ENCODE results near the gene DEXI. TPM values are rescaled to one million over a fixed set of nuclear protein-coding genes. Genes with fewer than 3 reads are reported as not detected.
A peak's percentile ranks its signal among the peaks of the same experiment; 100 is the strongest.

The DEXI gene
- total and polyA plus RNA-seq, 9 of the 15 experiments (the other 6 are each of a cell fraction or from before 2014, with no cell fraction given), result 2.9 to 40.1 (median 22.0) TPM

- TF ChIP-seq DEAF1 (CRISPR knock-in tag; IDR thresholded peaks at IDR 0.05) (peak; percentile 71), SMARCA4 (IDR thresholded peaks at IDR 0.05) (no peak), MCM5 (IDR thresholded peaks at IDR 0.05; ENCODE audit: low read depth) (no peak), ETV6 (IDR thresholded peaks at IDR 0.05; ENCODE audit: borderline replicate concordance in 1 of 2, low read depth in 2 of 2, low read length in 1 of 2) (no peak), ETV6 (CRISPR knock-in tag; IDR thresholded peaks at IDR 0.05; ENCODE audit: borderline replicate concordance) (no peak), EP400 (IDR thresholded peaks at IDR 0.05) (no peak), XRCC5 (IDR thresholded peaks at IDR 0.05; ENCODE audit: low read depth, low read length) (peak; percentile 79; the same call in 1 of the 2 replicates), MYC (IDR thresholded peaks at IDR 0.05; ENCODE audit: low read depth, low read length) (0 out of 2 replicates have a peak, but pooled peaks have one; percentile 28), MYC (CRISPR knock-in tag; IDR thresholded peaks at IDR 0.05; ENCODE audit: borderline replicate concordance, low read depth) (no peak), CXXC5 (CRISPR knock-in tag; IDR thresholded peaks at IDR 0.05) (peak; percentile 39; the same call in 1 of the 2 replicates)
- TF ChIP-seq, protein P1, sequence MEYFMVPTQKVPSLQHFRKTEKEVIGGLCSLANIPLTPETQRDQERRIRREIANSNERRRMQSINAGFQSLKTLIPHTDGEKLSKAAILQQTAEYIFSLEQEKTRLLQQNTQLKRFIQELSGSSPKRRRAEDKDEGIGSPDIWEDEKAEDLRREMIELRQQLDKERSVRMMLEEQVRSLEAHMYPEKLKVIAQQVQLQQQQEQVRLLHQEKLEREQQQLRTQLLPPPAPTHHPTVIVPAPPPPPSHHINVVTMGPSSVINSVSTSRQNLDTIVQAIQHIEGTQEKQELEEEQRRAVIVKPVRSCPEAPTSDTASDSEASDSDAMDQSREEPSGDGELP (CRISPR knock-in tag; IDR thresholded peaks at IDR 0.05; ENCODE audit: borderline replicate concordance), result peak; percentile 36; the same call in 1 of the 2 replicates
- TF ChIP-seq, protein P2, sequence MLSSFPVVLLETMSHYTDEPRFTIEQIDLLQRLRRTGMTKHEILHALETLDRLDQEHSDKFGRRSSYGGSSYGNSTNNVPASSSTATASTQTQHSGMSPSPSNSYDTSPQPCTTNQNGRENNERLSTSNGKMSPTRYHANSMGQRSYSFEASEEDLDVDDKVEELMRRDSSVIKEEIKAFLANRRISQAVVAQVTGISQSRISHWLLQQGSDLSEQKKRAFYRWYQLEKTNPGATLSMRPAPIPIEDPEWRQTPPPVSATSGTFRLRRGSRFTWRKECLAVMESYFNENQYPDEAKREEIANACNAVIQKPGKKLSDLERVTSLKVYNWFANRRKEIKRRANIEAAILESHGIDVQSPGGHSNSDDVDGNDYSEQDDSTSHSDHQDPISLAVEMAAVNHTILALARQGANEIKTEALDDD (IDR thresholded peaks at IDR 0.05), result peak; percentile 24; the same call in 1 of the 2 replicates
Measured at GRCh38 chr16:10918294-10919002, 23.8 kb downstream of the DEXI start (continued).

All from K562 (cell line).